Measurements from ENCODE around the gene ST3GAL3. TPM values are rescaled to one million over a fixed set of nuclear protein-coding genes. Genes with fewer than 3 reads are reported as not detected.

Gene ST3GAL3
- total and polyA plus RNA-seq, 2 of the 13 experiments (the other 11 are each of a cell fraction or from before 2014, with no cell fraction given): 5.1 to 8.1 TPM

GRCh38 chr1:43947061-43947873 lies 239.9 kb downstream of the ST3GAL3 start (continued):
- TF ChIP-seq ARID4A (CRISPR knock-in tag; IDR thresholded peaks at IDR 0.05; ENCODE audit: borderline replicate concordance) (peak; percentile 57; the same call in 1 of the 2 replicates), PTBP1 (IDR thresholded peaks at IDR 0.05; ENCODE audit: low read depth, low read length, poor library complexity, severe bottlenecking) (no peak), HINFP (CRISPR knock-in tag; IDR thresholded peaks at IDR 0.05; ENCODE audit: low read depth) (no peak), ZFP82 (CRISPR knock-in tag; IDR thresholded peaks at IDR 0.05; ENCODE audit: borderline replicate concordance) (no peak), ZNF816 (CRISPR knock-in tag; IDR thresholded peaks at IDR 0.05; ENCODE audit: borderline replicate concordance) (no peak), SIN3B (IDR thresholded peaks at IDR 0.05; ENCODE audit: low read length) (no peak), TFE3 (CRISPR knock-in tag; IDR thresholded peaks at IDR 0.05) (no peak), ZNF124 (CRISPR knock-in tag; IDR thresholded peaks at IDR 0.05) (no peak), ZNF563 (CRISPR knock-in tag; IDR thresholded peaks at IDR 0.05) (no peak), DR1 (CRISPR knock-in tag; IDR thresholded peaks at IDR 0.05) (no peak), ZNF773 (CRISPR knock-in tag; IDR thresholded peaks at IDR 0.05; ENCODE audit: borderline replicate concordance) (no peak), FOSL2 (CRISPR knock-in tag; IDR thresholded peaks at IDR 0.05) (peak; percentile 2; the same call in 1 of the 2 replicates), AGO1 (IDR thresholded peaks at IDR 0.05; ENCODE audit: low read depth, low read length, poor library complexity, severe bottlenecking) (no peak), GZF1 (CRISPR knock-in tag; IDR thresholded peaks at IDR 0.05) (no peak), ASH2L (IDR thresholded peaks at IDR 0.05; ENCODE audit: insufficient read length, low read depth, low read length) (no peak), SKI (IDR thresholded peaks at IDR 0.05; ENCODE audit: partially characterized antibody) (no peak), ZNF776 (CRISPR knock-in tag; IDR thresholded peaks at IDR 0.05) (peak; percentile 3; the same call in 1 of the 2 replicates)
- TF ChIP-seq, protein P1, sequence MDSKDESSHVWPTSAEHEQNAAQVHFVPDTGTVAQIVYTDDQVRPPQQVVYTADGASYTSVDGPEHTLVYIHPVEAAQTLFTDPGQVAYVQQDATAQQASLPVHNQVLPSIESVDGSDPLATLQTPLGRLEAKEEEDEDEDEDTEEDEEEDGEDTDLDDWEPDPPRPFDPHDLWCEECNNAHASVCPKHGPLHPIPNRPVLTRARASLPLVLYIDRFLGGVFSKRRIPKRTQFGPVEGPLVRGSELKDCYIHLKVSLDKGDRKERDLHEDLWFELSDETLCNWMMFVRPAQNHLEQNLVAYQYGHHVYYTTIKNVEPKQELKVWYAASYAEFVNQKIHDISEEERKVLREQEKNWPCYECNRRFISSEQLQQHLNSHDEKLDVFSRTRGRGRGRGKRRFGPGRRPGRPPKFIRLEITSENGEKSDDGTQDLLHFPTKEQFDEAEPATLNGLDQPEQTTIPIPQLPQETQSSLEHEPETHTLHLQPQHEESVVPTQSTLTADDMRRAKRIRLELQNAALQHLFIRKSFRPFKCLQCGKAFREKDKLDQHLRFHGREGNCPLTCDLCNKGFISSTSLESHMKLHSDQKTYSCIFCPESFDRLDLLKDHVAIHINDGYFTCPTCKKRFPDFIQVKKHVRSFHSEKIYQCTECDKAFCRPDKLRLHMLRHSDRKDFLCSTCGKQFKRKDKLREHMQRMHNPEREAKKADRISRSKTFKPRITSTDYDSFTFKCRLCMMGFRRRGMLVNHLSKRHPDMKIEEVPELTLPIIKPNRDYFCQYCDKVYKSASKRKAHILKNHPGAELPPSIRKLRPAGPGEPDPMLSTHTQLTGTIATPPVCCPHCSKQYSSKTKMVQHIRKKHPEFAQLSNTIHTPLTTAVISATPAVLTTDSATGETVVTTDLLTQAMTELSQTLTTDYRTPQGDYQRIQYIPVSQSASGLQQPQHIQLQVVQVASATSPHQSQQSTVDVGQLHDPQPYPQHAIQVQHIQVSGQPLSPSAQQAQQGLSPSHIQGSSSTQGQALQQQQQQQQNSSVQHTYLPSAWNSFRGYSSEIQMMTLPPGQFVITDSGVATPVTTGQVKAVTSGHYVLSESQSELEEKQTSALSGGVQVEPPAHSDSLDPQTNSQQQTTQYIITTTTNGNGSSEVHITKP (CRISPR knock-in tag; IDR thresholded peaks at IDR 0.05; ENCODE audit: low read depth): no peak

Data from HepG2 (cell line).